Measurements from ENCODE around the gene METTL21A. TPM values are rescaled to one million over a fixed set of nuclear protein-coding genes. Genes with fewer than 3 reads are reported as not detected.

The METTL21A gene
- total and polyA plus RNA-seq, 4 donors, result 6.6 to 15.4 (median 8.9) TPM

- no peak for ATAC-seq (ENCODE audit: low FRiP score)
- Histone ChIP-seq H3K4me3 (ENCODE audit: low read length in 2 of 2) (no peak overlapping the region), H3K27ac (ENCODE audit: low read depth in 1 of 2, low read length in 2 of 2) (no peak overlapping the region), H3K36me3 (ENCODE audit: control insufficient read depth in 1 of 2, insufficient read depth in 2 of 2, low read length in 1 of 2) (no peaks in the 10 kb centered on the region), H3K4me1 (ENCODE audit: control insufficient read depth in 1 of 2, insufficient read depth in 2 of 2, low read length in 2 of 2) (no peaks in the 10 kb centered on the region), H3K27me3 (ENCODE audit: control insufficient read depth in 1 of 2, insufficient read depth in 2 of 2, low read length in 1 of 2) (no peaks in the 10 kb centered on the region), H3K9me3 (ENCODE audit: control insufficient read depth, low read length) (no peaks in the 10 kb centered on the region)
- WGBS, 2 donors, result 88 to 90% methylated on average over 8 of the region's 8 CpGs
- no peak for DNase-seq
- intact Hi-C loops (cut with DNase I), result no loop called here
Measured at GRCh38 chr2:207632575-207633493, 7.6 kb upstream of the METTL21A start.

GRCh38 chr2:207630491-207630890 is 5.3 kb upstream of the METTL21A start:
- intact Hi-C loops (cut with DNase I), result no loop called here
- 76% methylated on average over 4 of the region's 4 CpGs for WGBS, 2 donors
- Histone ChIP-seq H3K27me3 (ENCODE audit: control insufficient read depth in 1 of 2, insufficient read depth in 2 of 2, low read length in 1 of 2) (no peaks in the 10 kb centered on the region), H3K36me3 (ENCODE audit: control insufficient read depth in 1 of 2, insufficient read depth in 2 of 2, low read length in 1 of 2) (no peaks in the 10 kb centered on the region), H3K4me3 (ENCODE audit: low read length in 2 of 2) (no peak overlapping the region), H3K4me1 (ENCODE audit: control insufficient read depth in 1 of 2, insufficient read depth in 2 of 2, low read length in 2 of 2) (no peaks in the 10 kb centered on the region), H3K27ac (ENCODE audit: low read depth in 1 of 2, low read length in 2 of 2) (no peak overlapping the region), H3K9me3 (ENCODE audit: control insufficient read depth, low read length) (no peaks in the 10 kb centered on the region)
- no peak for DNase-seq
- no peak for ATAC-seq (ENCODE audit: low FRiP score)

GRCh38 chr2:207629553-207629952 is 4.4 kb upstream of the METTL21A start:
- Histone ChIP-seq H3K9me3 (ENCODE audit: control insufficient read depth, low read length) (no peaks in the 10 kb centered on the region), H3K36me3 (ENCODE audit: control insufficient read depth in 1 of 2, insufficient read depth in 2 of 2, low read length in 1 of 2) (no peaks in the 10 kb centered on the region), H3K27ac (ENCODE audit: low read depth in 1 of 2, low read length in 2 of 2) (no peak overlapping the region), H3K4me1 (ENCODE audit: control insufficient read depth in 1 of 2, insufficient read depth in 2 of 2, low read length in 2 of 2) (no peaks in the 10 kb centered on the region), H3K4me3 (ENCODE audit: low read length in 2 of 2) (no peak overlapping the region), H3K27me3 (ENCODE audit: control insufficient read depth in 1 of 2, insufficient read depth in 2 of 2, low read length in 1 of 2) (no peaks in the 10 kb centered on the region)
- ATAC-seq (ENCODE audit: low FRiP score) (no peak), DNase-seq (no peak)
- intact Hi-C loops (cut with DNase I), result loop anchor here (5.0 to 10.0 kb wide), 3 partner anchors 147 to 445 kb away; partner anchors contain the start of gene PLEKHM3 (in 1 of the 2)
- WGBS, 2 donors, result 51 to 64% methylated on average over 1 of the region's 1 CpG

GRCh38 chr2:207624185-207625013 is 795 bp downstream of the METTL21A start:
- 0% methylated on average over 47 of the region's 47 CpGs for WGBS, 2 donors
- intact Hi-C loops (cut with DNase I), result loop anchor here (2.0 to 10.0 kb wide), 5 partner anchors 86 to 450 kb away; partner anchors contain the start of genes CCNYL1 (in 2 of the 2) and PLEKHM3 (in 1 of the 2)
- peak; percentile 81 for ATAC-seq (ENCODE audit: low FRiP score)
- no peaks in the 10 kb centered on the region for H3K4me1 ChIP-seq (ENCODE audit: control insufficient read depth in 1 of 2, insufficient read depth in 2 of 2, low read length in 2 of 2)
- H3K27ac ChIP-seq (ENCODE audit: low read depth in 1 of 2, low read length in 2 of 2), result peak overlapping the region; percentile 29 to 73
- H3K4me3 ChIP-seq (ENCODE audit: low read length in 2 of 2), result peak overlapping the region; percentile 85 to 90
- H3K27me3 ChIP-seq (ENCODE audit: control insufficient read depth in 1 of 2, insufficient read depth in 2 of 2, low read length in 1 of 2), result no peaks in the 10 kb centered on the region
- H3K9me3 ChIP-seq (ENCODE audit: control insufficient read depth, low read length), result no peaks in the 10 kb centered on the region
- peak; percentile 83 to 87 for DNase-seq
- H3K36me3 ChIP-seq (ENCODE audit: control insufficient read depth in 1 of 2, insufficient read depth in 2 of 2, low read length in 1 of 2), result no peaks in the 10 kb centered on the region

GRCh38 chr2:207621501-207622039 is 3.6 kb downstream of the METTL21A start:
- ATAC-seq (ENCODE audit: low FRiP score), result no peak
- no peaks in the 10 kb centered on the region for H3K4me1 ChIP-seq (ENCODE audit: control insufficient read depth in 1 of 2, insufficient read depth in 2 of 2, low read length in 2 of 2)

GRCh38 chr2:207619764-207620203 is 5.4 kb downstream of the METTL21A start:
- H3K27me3 ChIP-seq (ENCODE audit: control insufficient read depth in 1 of 2, insufficient read depth in 2 of 2, low read length in 1 of 2), result no peaks in the 10 kb centered on the region
- H3K4me1 ChIP-seq (ENCODE audit: control insufficient read depth in 1 of 2, insufficient read depth in 2 of 2, low read length in 2 of 2), result no peaks in the 10 kb centered on the region
- intact Hi-C loops (cut with DNase I), result loop anchor here (5.0 to 10.0 kb wide), 3 partner anchors 87 to 455 kb away; partner anchors contain the start of gene PLEKHM3 (in 1 of the 2)
- no peaks in the 10 kb centered on the region for H3K9me3 ChIP-seq (ENCODE audit: control insufficient read depth, low read length)
- H3K4me3 ChIP-seq (ENCODE audit: low read length in 2 of 2), result no peak overlapping the region
- peaks cover 0 to 4% of the 10 kb centered on the region in 2 donors for H3K36me3 ChIP-seq (ENCODE audit: control insufficient read depth in 1 of 2, insufficient read depth in 2 of 2, low read length in 1 of 2)
- H3K27ac ChIP-seq (ENCODE audit: low read depth in 1 of 2, low read length in 2 of 2), result no peak overlapping the region
- DNase-seq (no peak), ATAC-seq (ENCODE audit: low FRiP score) (no peak)
- WGBS, 2 donors, result 60 to 72% methylated on average over 4 of the region's 4 CpGs

More at GRCh38 chr2:207621501-207622039, 3.6 kb downstream of the METTL21A start:
- H3K9me3 ChIP-seq (ENCODE audit: control insufficient read depth, low read length), result no peaks in the 10 kb centered on the region
- no peak overlapping the region for H3K4me3 ChIP-seq (ENCODE audit: low read length in 2 of 2)
- intact Hi-C loops (cut with DNase I), result loop anchor here (5.0 to 10.0 kb wide), 3 partner anchors 89 to 453 kb away; partner anchors contain the start of gene PLEKHM3 (in 1 of the 2)
- 62 to 73% methylated on average over 10 of the region's 10 CpGs for WGBS, 2 donors
- peaks cover 0 to 4% of the 10 kb centered on the region in 2 donors for H3K36me3 ChIP-seq (ENCODE audit: control insufficient read depth in 1 of 2, insufficient read depth in 2 of 2, low read length in 1 of 2)
- DNase-seq, result no peak
- no peak overlapping the region for H3K27ac ChIP-seq (ENCODE audit: low read depth in 1 of 2, low read length in 2 of 2)
- no peaks in the 10 kb centered on the region for H3K27me3 ChIP-seq (ENCODE audit: control insufficient read depth in 1 of 2, insufficient read depth in 2 of 2, low read length in 1 of 2)

- H3K27ac ChIP-seq (ENCODE audit: low read depth in 1 of 2, low read length in 2 of 2), result no peak overlapping the region
- intact Hi-C loops (cut with DNase I), result no loop called here
Measured at GRCh38 chr2:207617011-207617671, 8.1 kb downstream of the METTL21A start.

GRCh38 chr2:207616185-207616584 is 9.0 kb downstream of the METTL21A start:
- Histone ChIP-seq H3K4me1 (ENCODE audit: control insufficient read depth in 1 of 2, insufficient read depth in 2 of 2, low read length in 2 of 2) (no peaks in the 10 kb centered on the region), H3K36me3 (ENCODE audit: control insufficient read depth in 1 of 2, insufficient read depth in 2 of 2, low read length in 1 of 2) (peaks cover 0 to 4% of the 10 kb centered on the region in 2 donors), H3K27me3 (ENCODE audit: control insufficient read depth in 1 of 2, insufficient read depth in 2 of 2, low read length in 1 of 2) (no peaks in the 10 kb centered on the region), H3K27ac (ENCODE audit: low read depth in 1 of 2, low read length in 2 of 2) (no peak overlapping the region), H3K4me3 (ENCODE audit: low read length in 2 of 2) (no peak overlapping the region), H3K9me3 (ENCODE audit: control insufficient read depth, low read length) (no peaks in the 10 kb centered on the region)
- no peak for ATAC-seq (ENCODE audit: low FRiP score)
- DNase-seq, result no peak
- intact Hi-C loops (cut with DNase I), result no loop called here
- 76 to 79% methylated on average over 4 of the region's 4 CpGs for whole genome bisulfite sequencing, 2 donors

More at GRCh38 chr2:207617011-207617671, 8.1 kb downstream of the METTL21A start:
- Histone ChIP-seq H3K27me3 (ENCODE audit: control insufficient read depth in 1 of 2, insufficient read depth in 2 of 2, low read length in 1 of 2) (no peaks in the 10 kb centered on the region), H3K4me1 (ENCODE audit: control insufficient read depth in 1 of 2, insufficient read depth in 2 of 2, low read length in 2 of 2) (no peaks in the 10 kb centered on the region), H3K4me3 (ENCODE audit: low read length in 2 of 2) (no peak overlapping the region), H3K36me3 (ENCODE audit: control insufficient read depth in 1 of 2, insufficient read depth in 2 of 2, low read length in 1 of 2) (peaks cover 0 to 4% of the 10 kb centered on the region in 2 donors), H3K9me3 (ENCODE audit: control insufficient read depth, low read length) (no peaks in the 10 kb centered on the region)
- ATAC-seq (ENCODE audit: low FRiP score) (no peak), DNase-seq (no peak)
- WGBS, 2 donors, result 72 to 78% methylated on average over 6 of the region's 6 CpGs

Measured in aorta (tissue), 5 donors.